Natural killer cell (primary cell): ENCODE data around the gene SMIM5. TPM values are rescaled to one million over a fixed set of nuclear protein-coding genes. Genes with fewer than 3 reads are reported as not detected.

Experiments used
- total RNA-seq, 4 donors: library from RNA; stranded (reverse); fragments of 120-200 nt in 1 of 4; gene quantifications; one replicate each; pipeline versions ENCODE4 v1.2.3 to v1.2.4, GENCODE V29; 2013 to 2022

Gene SMIM5
- total RNA-seq, 3 donors from 2014 or later (not counting 1 experiment from before 2014, with no cell fraction given), result 0.95 to 2.0 (median 1.5) TPM

Other genes with a start within 250 kb of the SMIM5 start
- gene GRB2, start 227.8 kb upstream of the SMIM5 start, total RNA-seq, result 100 to 1,000 TPM; 115 to 142 (median 116) TPM
- gene TMEM94, start 176.8 kb upstream of the SMIM5 start, total RNA-seq, result 100 to 1,000 TPM in 2 of 3 donors, 10 to 100 TPM in 1; 84.4 to 142 (median 104) TPM
- gene CASKIN2, start 117.9 kb upstream of the SMIM5 start, total RNA-seq, result 1 to 10 TPM in 2 of 3 donors, under 1 TPM in 1; 0.49 to 1.8 (median 1.7) TPM
- 100 to 1,000 TPM; 180 to 224 (median 186) TPM for gene TSEN54, start 116.9 kb upstream of the SMIM5 start, total RNA-seq
- gene LLGL2, start 107.7 kb upstream of the SMIM5 start, total RNA-seq, result 100 to 1,000 TPM; 229 to 302 (median 244) TPM
- 100 to 1,000 TPM; 336 to 372 (median 339) TPM for gene MYO15B, start 45.6 kb upstream of the SMIM5 start, total RNA-seq
- 10 to 100 TPM; 33.4 to 39.1 (median 34.3) TPM for gene RECQL5, start 33.7 kb downstream of the SMIM5 start, total RNA-seq
- 100 to 1,000 TPM; 234 to 246 (median 240) TPM for gene SAP30BP, start 33.9 kb downstream of the SMIM5 start, total RNA-seq
- gene ITGB4, start 88.0 kb downstream of the SMIM5 start, total RNA-seq, result 1 to 10 TPM in 1 of 3 donors, under 1 TPM in 2; 0.38 to 1.0 (median 0.68) TPM
- 10 to 100 TPM; 11.9 to 15.9 (median 12.6) TPM for gene GALK1, start 131.8 kb downstream of the SMIM5 start, total RNA-seq
- gene UNK, start 151.4 kb downstream of the SMIM5 start, total RNA-seq, result 10 to 100 TPM; 44.2 to 51.3 (median 44.5) TPM
- gene UNC13D, start 211.0 kb downstream of the SMIM5 start, total RNA-seq, result 100 to 1,000 TPM; 269 to 279 (median 277) TPM
- 100 to 1,000 TPM in 1 of 3 donors, 10 to 100 TPM in 2; 81.1 to 106 (median 95.2) TPM for gene WBP2, start 221.9 kb downstream of the SMIM5 start, total RNA-seq
- gene TRIM47, start 245.1 kb downstream of the SMIM5 start, total RNA-seq, result 1 to 10 TPM; 1.2 to 2.5 (median 2.0) TPM